ENCODE data around the gene RAB17.

The RAB17 gene

GRCh38 chr2:237577956-237578870, 12.3 kb downstream of the RAB17 start:
- no peaks in the 10 kb centered on the region for H3K79me2 ChIP-seq (ENCODE audit: low read length)
- H3K9me3 ChIP-seq (ENCODE audit: insufficient read depth, low read length) = no peaks in the 10 kb centered on the region
- no peaks in the 10 kb centered on the region for H4K20me1 ChIP-seq (ENCODE audit: insufficient read depth, low read length)
- H3K27ac ChIP-seq (ENCODE audit: low read length) = no peak overlapping the region
- H3K36me3 ChIP-seq (replicated peaks; ENCODE audit: low read depth, low read length) = no peaks in the 10 kb centered on the region
- no peak overlapping the region for H3K9ac ChIP-seq (ENCODE audit: low read length)
- no peak overlapping the region for H2AFZ ChIP-seq (ENCODE audit: low read depth, low read length)
- H3K4me1 ChIP-seq (ENCODE audit: low read length) = 0 out of 2 replicates have a peak, but pooled peaks cover 3% of the 10 kb centered on the region
- no peaks in the 10 kb centered on the region for H3K27me3 ChIP-seq (ENCODE audit: low read depth, low read length)
- no peak overlapping the region for H3K4me2 ChIP-seq (ENCODE audit: low read length)
- no peak for TF ChIP-seq CTCF (IDR thresholded peaks at IDR 0.05; ENCODE audit: low read depth, low read length)
- TF ChIP-seq EZH2phosphoT487 (IDR thresholded peaks at IDR 0.05; ENCODE audit: low read depth) = no peak
- H3K4me3 ChIP-seq (ENCODE audit: low read length) = no peak overlapping the region

- Histone ChIP-seq H3K4me2 (ENCODE audit: low read length) (no peak overlapping the region), H3K27ac (ENCODE audit: low read length) (no peak overlapping the region), H3K79me2 (ENCODE audit: low read length) (no peaks in the 10 kb centered on the region), H3K4me3 (ENCODE audit: low read length) (no peak overlapping the region), H3K27me3 (ENCODE audit: low read depth, low read length) (no peaks in the 10 kb centered on the region), H3K9ac (ENCODE audit: low read length) (no peak overlapping the region), H3K4me1 (ENCODE audit: low read length) (peaks cover 4% of the 10 kb centered on the region; the same call in 1 of the 2 replicates), H3K9me3 (ENCODE audit: insufficient read depth, low read length) (no peaks in the 10 kb centered on the region), H2AFZ (ENCODE audit: low read depth, low read length) (no peak overlapping the region), H4K20me1 (ENCODE audit: insufficient read depth, low read length) (no peaks in the 10 kb centered on the region), H3K36me3 (replicated peaks; ENCODE audit: low read depth, low read length) (no peaks in the 10 kb centered on the region)
- TF ChIP-seq EZH2phosphoT487 (IDR thresholded peaks at IDR 0.05; ENCODE audit: low read depth) = no peak
- no peak for TF ChIP-seq CTCF (IDR thresholded peaks at IDR 0.05; ENCODE audit: low read depth, low read length)
Measured at GRCh38 chr2:237577458-237577857, 13.1 kb downstream of the RAB17 start.

GRCh38 chr2:237576974-237577373, 13.6 kb downstream of the RAB17 start:
- Histone ChIP-seq H3K27ac (ENCODE audit: low read length) (no peak overlapping the region), H3K79me2 (ENCODE audit: low read length) (no peaks in the 10 kb centered on the region), H3K4me2 (ENCODE audit: low read length) (no peak overlapping the region), H4K20me1 (ENCODE audit: insufficient read depth, low read length) (no peaks in the 10 kb centered on the region), H3K9me3 (ENCODE audit: insufficient read depth, low read length) (no peaks in the 10 kb centered on the region), H3K4me3 (ENCODE audit: low read length) (no peak overlapping the region), H3K36me3 (replicated peaks; ENCODE audit: low read depth, low read length) (no peaks in the 10 kb centered on the region), H3K9ac (ENCODE audit: low read length) (no peak overlapping the region), H3K4me1 (ENCODE audit: low read length) (peaks cover 9% of the 10 kb centered on the region; the same call in 1 of the 2 replicates), H2AFZ (ENCODE audit: low read depth, low read length) (no peak overlapping the region), H3K27me3 (ENCODE audit: low read depth, low read length) (no peaks in the 10 kb centered on the region)
- no peak for TF ChIP-seq CTCF (IDR thresholded peaks at IDR 0.05; ENCODE audit: low read depth, low read length)
- TF ChIP-seq EZH2phosphoT487 (IDR thresholded peaks at IDR 0.05; ENCODE audit: low read depth) = no peak

Data from OCI-LY3 (cell line).